AG09309 (cell line): Measurements from ENCODE around the gene USP10.

ENCODE experiments used
- DNase-seq: peaks from one replicate; pipeline ENCODE4 v3.0.0-alpha.2; 2010; ENCODE audit warnings: low read depth
- H3K4me3 ChIP-seq: 2 replicates; pipeline ENCODE4 v1.5.1; 2011; ENCODE audit warnings: mild to moderate bottlenecking, low read depth, low read length, moderate library complexity; ENCODE audit not compliant: control insufficient read depth
- CTCF ChIP-seq: IDR thresholded peaks from 2 replicates; pipeline ENCODE4 v1.5.1; 2011; ENCODE audit warnings: mild to moderate bottlenecking, low read depth, low read length, inconsistent platforms; ENCODE audit not compliant: insufficient read depth, control insufficient read depth; ENCODE audit errors: missing control alignments

Gene USP10

GRCh38 chr16:84656649-84657048 lies 43.2 kb upstream of the USP10 start:
- TF ChIP-seq CTCF = no peak
- DNase-seq = no peak
- no peak overlapping the region for H3K4me3 ChIP-seq

- no peak for TF ChIP-seq CTCF
- no peak overlapping the region for H3K4me3 ChIP-seq
- DNase-seq = no peak
These were observed 42.5 kb upstream of the USP10 start for GRCh38 chr16:84657229-84657837.

GRCh38 chr16:84658690-84659089 lies 41.1 kb upstream of the USP10 start:
- no peak overlapping the region for H3K4me3 ChIP-seq
- DNase-seq = no peak
- no peak for TF ChIP-seq CTCF

- no peak overlapping the region for H3K4me3 ChIP-seq
- DNase-seq = no peak
- TF ChIP-seq CTCF = no peak
These were observed 40.0 kb upstream of the USP10 start for GRCh38 chr16:84659656-84660300.

- TF ChIP-seq CTCF = no peak
- DNase-seq = no peak
These were observed 38.8 kb upstream of the USP10 start for GRCh38 chr16:84660973-84661372.

GRCh38 chr16:84661418-84662060 lies 38.3 kb upstream of the USP10 start:
- no peak for DNase-seq
- TF ChIP-seq CTCF = no peak

More at GRCh38 chr16:84660973-84661372, 38.8 kb upstream of the USP10 start:
- no peak overlapping the region for H3K4me3 ChIP-seq

More at GRCh38 chr16:84661418-84662060, 38.3 kb upstream of the USP10 start:
- H3K4me3 ChIP-seq = no peak overlapping the region
